Upper lobe of left lung (tissue), 4 donors: ENCODE data around the gene ZEB1.

Experiments
- EP300 ChIP-seq, 4 donors: sonication (generic); formaldehyde crosslinking; IDR thresholded peaks; one replicate each; pipeline ENCODE4 v1.5.1; 2017; ENCODE audit warnings: antibody characterized with exemption in 4 of 4, control low read depth in 2 of 4
- POLR2AphosphoS5 ChIP-seq, 2 donors: sonication (generic); formaldehyde crosslinking; IDR thresholded peaks; one replicate each; pipeline ENCODE4 v1.5.1; 2017; ENCODE audit warnings: antibody characterized with exemption in 2 of 2
- TF ChIP-seq, protein P1 (sequence below), 6 experiments: fragments of 450-650 bp in 4 of 6; fragments of 200-600 bp in 2 of 6; sonication (generic) in 2 of 6; IDR thresholded peaks; one replicate each; pipeline ENCODE4 v1.5.1; 2016 to 2019; ENCODE audit warnings: antibody characterized with exemption in 6 of 6

DNA sequence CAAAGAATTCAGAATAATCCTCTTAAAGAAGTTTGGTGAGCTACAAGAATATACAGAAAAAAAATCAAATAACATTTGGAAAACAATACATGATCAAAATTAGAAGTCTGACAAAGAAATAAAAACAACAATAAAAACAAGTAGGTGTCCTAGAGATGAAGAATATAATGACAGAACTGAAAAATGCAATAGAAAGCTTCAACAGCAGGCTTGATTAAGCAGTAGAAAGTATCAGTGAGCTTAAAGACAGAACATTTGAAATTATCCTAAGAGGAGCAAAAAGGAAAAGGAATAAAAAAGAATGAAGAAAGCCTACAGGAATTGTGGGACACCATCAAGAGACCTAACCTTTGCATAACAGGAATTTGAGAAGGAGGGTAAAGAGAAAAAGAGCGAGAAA is 238.8 kb downstream of the ZEB1 start:
- TF ChIP-seq EP300 (IDR thresholded peaks at IDR 0.05) (no peak), POLR2AphosphoS5 (IDR thresholded peaks at IDR 0.05) (no peak)
- TF ChIP-seq, protein P1, sequence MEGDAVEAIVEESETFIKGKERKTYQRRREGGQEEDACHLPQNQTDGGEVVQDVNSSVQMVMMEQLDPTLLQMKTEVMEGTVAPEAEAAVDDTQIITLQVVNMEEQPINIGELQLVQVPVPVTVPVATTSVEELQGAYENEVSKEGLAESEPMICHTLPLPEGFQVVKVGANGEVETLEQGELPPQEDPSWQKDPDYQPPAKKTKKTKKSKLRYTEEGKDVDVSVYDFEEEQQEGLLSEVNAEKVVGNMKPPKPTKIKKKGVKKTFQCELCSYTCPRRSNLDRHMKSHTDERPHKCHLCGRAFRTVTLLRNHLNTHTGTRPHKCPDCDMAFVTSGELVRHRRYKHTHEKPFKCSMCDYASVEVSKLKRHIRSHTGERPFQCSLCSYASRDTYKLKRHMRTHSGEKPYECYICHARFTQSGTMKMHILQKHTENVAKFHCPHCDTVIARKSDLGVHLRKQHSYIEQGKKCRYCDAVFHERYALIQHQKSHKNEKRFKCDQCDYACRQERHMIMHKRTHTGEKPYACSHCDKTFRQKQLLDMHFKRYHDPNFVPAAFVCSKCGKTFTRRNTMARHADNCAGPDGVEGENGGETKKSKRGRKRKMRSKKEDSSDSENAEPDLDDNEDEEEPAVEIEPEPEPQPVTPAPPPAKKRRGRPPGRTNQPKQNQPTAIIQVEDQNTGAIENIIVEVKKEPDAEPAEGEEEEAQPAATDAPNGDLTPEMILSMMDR (IDR thresholded peaks at IDR 0.05): no peak
